ENCODE measurements around the gene RBM7.

- TF ChIP-seq CTCF (IDR thresholded peaks at IDR 0.05) (no peak), POLR2AphosphoS5 (IDR thresholded peaks at IDR 0.05) (no peak), POLR2A (IDR thresholded peaks at IDR 0.05) (no peak)
These were observed 16.0 kb upstream of the RBM7 start for GRCh38 chr11:114384487-114384886.
